HEK293 (cell line): ENCODE data around the gene TINCR.

Experiments
- CTCF ChIA-PET: fragments of 350-600 bp; formaldehyde crosslinking; extraction: SDS; loops from one replicate; lab custom pipeline; 2021; ENCODE audit warnings: antibody characterized with exemption; lab: Yijun Ruan, JAX
- POLR2A ChIA-PET: fragments of 300-600 bp; formaldehyde crosslinking; extraction: SDS; loops from one replicate; lab custom pipeline; 2020; ENCODE audit warnings: antibody characterized with exemption, inconsistent platforms; lab: Yijun Ruan, JAX
- H3K27ac ChIP-seq: fragments of 200-500 bp; sonication (Bioruptor generic); 2 replicates; pipeline ENCODE4 v1.5.1; 2014; ENCODE audit warnings: low read depth, low read length, control low read depth, inconsistent platforms; ENCODE audit errors: extremely low read depth
- H3K36me3 ChIP-seq, 2 experiments: fragments of 200-500 bp in 1 of 2; sonication (Bioruptor generic) in 1 of 2; 1 replicate in 1 of 2; 2 replicates in 1 of 2; pipeline ENCODE4 v1.5.1; 2014 to 2017; ENCODE audit warnings: inconsistent platforms in 2 of 2, low read length in 2 of 2; ENCODE audit not compliant: control insufficient read depth in 2 of 2, insufficient read depth in 1 of 2
- H3K4me1 ChIP-seq: fragments of 200-500 bp; sonication (Bioruptor generic); 2 replicates; pipeline ENCODE4 v1.5.1; 2014; ENCODE audit warnings: mild to moderate bottlenecking, low read length, inconsistent platforms; ENCODE audit not compliant: control insufficient read depth, insufficient read depth
- H3K4me3 ChIP-seq: 2 replicates; pipeline ENCODE4 v1.5.1; 2011; ENCODE audit warnings: low read depth, mild to moderate bottlenecking, control low read depth, low read length, moderate library complexity
- H3K9me3 ChIP-seq: fragments of 200-500 bp; sonication (Bioruptor generic); 2 replicates; pipeline ENCODE4 v1.5.1; 2014; ENCODE audit warnings: low read depth, low read length, inconsistent platforms; ENCODE audit not compliant: control insufficient read depth, insufficient read depth
- BCL11A ChIP-seq: fragments of 450-650 bp; formaldehyde crosslinking; IDR thresholded peaks from 2 replicates; pipeline ENCODE4 v1.5.1; 2016; ENCODE audit warnings: low read depth, missing biosample characterization, missing genetic modification characterization
- HOXA7 ChIP-seq: sonication (generic); formaldehyde crosslinking; IDR thresholded peaks from 2 replicates; pipeline ENCODE4 v1.8.1; 2022; ENCODE audit warnings: missing genetic modification reagents, borderline replicate concordance
- PRDM4 ChIP-seq: fragments of 450-650 bp; formaldehyde crosslinking; IDR thresholded peaks from 2 replicates; pipeline ENCODE4 v1.5.1; 2017; ENCODE audit warnings: missing biosample characterization, missing genetic modification characterization
- SCRT2 ChIP-seq: fragments of 450-650 bp; formaldehyde crosslinking; IDR thresholded peaks from 2 replicates; pipeline ENCODE4 v1.5.1; 2016; ENCODE audit warnings: missing biosample characterization, missing genetic modification characterization
- WT1 ChIP-seq: fragments of 450-650 bp; formaldehyde crosslinking; IDR thresholded peaks from 2 replicates; pipeline ENCODE4 v1.5.1; 2016; ENCODE audit warnings: missing biosample characterization, missing genetic modification characterization
- YY2 ChIP-seq: fragments of 450-650 bp; formaldehyde crosslinking; IDR thresholded peaks from 2 replicates; pipeline ENCODE4 v1.5.1; 2016; ENCODE audit warnings: missing biosample characterization, missing genetic modification characterization
- ZBTB21 ChIP-seq: fragments of 450-650 bp; formaldehyde crosslinking; IDR thresholded peaks from 2 replicates; pipeline ENCODE4 v1.5.1; 2017; ENCODE audit warnings: missing biosample characterization, missing genetic modification characterization
- ZBTB7A ChIP-seq: fragments of 450-650 bp; formaldehyde crosslinking; IDR thresholded peaks from 2 replicates; pipeline ENCODE4 v1.5.1; 2016; ENCODE audit warnings: low read depth, missing biosample characterization, missing genetic modification characterization
- ZBTB8A ChIP-seq: fragments of 450-650 bp; formaldehyde crosslinking; IDR thresholded peaks from 2 replicates; pipeline ENCODE4 v1.5.1; 2016; ENCODE audit warnings: missing biosample characterization, missing genetic modification characterization
- ZNF132 ChIP-seq: fragments of 450-650 bp; formaldehyde crosslinking; IDR thresholded peaks from 2 replicates; pipeline ENCODE4 v1.5.1; 2017; ENCODE audit warnings: missing biosample characterization, missing genetic modification characterization, borderline replicate concordance
- ZNF155 ChIP-seq: fragments of 450-650 bp; formaldehyde crosslinking; IDR thresholded peaks from 2 replicates; pipeline ENCODE4 v1.5.1; 2016; ENCODE audit warnings: missing biosample characterization, missing genetic modification characterization
- ZNF223 ChIP-seq: fragments of 450-650 bp; formaldehyde crosslinking; IDR thresholded peaks from 2 replicates; pipeline ENCODE4 v1.5.1; 2016; ENCODE audit warnings: missing biosample characterization, missing genetic modification characterization
- ZNF24 ChIP-seq: fragments of 450-650 bp; formaldehyde crosslinking; IDR thresholded peaks from 2 replicates; pipeline ENCODE4 v1.5.1; 2016; ENCODE audit warnings: missing biosample characterization, missing genetic modification characterization
- ZNF416 ChIP-seq: fragments of 450-650 bp; formaldehyde crosslinking; IDR thresholded peaks from 2 replicates; pipeline ENCODE4 v1.5.1; 2016; ENCODE audit warnings: missing biosample characterization, missing genetic modification characterization
- ZNF558 ChIP-seq: fragments of 450-650 bp; formaldehyde crosslinking; IDR thresholded peaks from 2 replicates; pipeline ENCODE4 v1.5.1; 2016; ENCODE audit warnings: missing biosample characterization, missing genetic modification characterization
- ZNF610 ChIP-seq: fragments of 450-650 bp; formaldehyde crosslinking; IDR thresholded peaks from 2 replicates; pipeline ENCODE4 v1.5.1; 2016; ENCODE audit warnings: missing biosample characterization, missing genetic modification characterization, borderline replicate concordance
- ZNF704 ChIP-seq: fragments of 450-650 bp; formaldehyde crosslinking; IDR thresholded peaks from 2 replicates; pipeline ENCODE4 v1.5.1; 2016; ENCODE audit warnings: missing biosample characterization, missing genetic modification characterization
- ZSCAN5A ChIP-seq: fragments of 450-650 bp; formaldehyde crosslinking; IDR thresholded peaks from 2 replicates; pipeline ENCODE4 v1.5.1; 2016; ENCODE audit warnings: missing biosample characterization, missing genetic modification characterization
- TF ChIP-seq, protein P1 (sequence below): fragments of 450-650 bp; formaldehyde crosslinking; IDR thresholded peaks from 2 replicates; pipeline ENCODE4 v1.5.1; 2016; ENCODE audit warnings: missing biosample characterization, missing genetic modification characterization

TINCR gene

GRCh38 chr19:5514001-5514400 lies 53.8 kb downstream of the TINCR start:
- Histone ChIP-seq H3K4me3 (no peak overlapping the region), H3K9me3 (no peaks in the 10 kb centered on the region), H3K27ac (no peak overlapping the region), H3K36me3 (no peaks in the 10 kb centered on the region)
- TF ChIP-seq ZNF610 (tag by site-specific recombination) (no peak), ZNF223 (tag by site-specific recombination) (no peak), ZBTB8A (tag by site-specific recombination) (no peak), WT1 (no peak), ZSCAN5A (no peak), HOXA7 (CRISPR knock-in tag) (no peak), ZNF132 (tag by site-specific recombination) (no peak), BCL11A (tag by site-specific recombination) (no peak), ZNF24 (tag by site-specific recombination) (no peak), ZBTB7A (tag by site-specific recombination) (no peak), ZNF704 (tag by site-specific recombination) (no peak), ZNF155 (no peak), ZNF558 (tag by site-specific recombination) (no peak), ZBTB21 (tag by site-specific recombination) (no peak), ZNF416 (no peak), YY2 (tag by site-specific recombination) (no peak), PRDM4 (tag by site-specific recombination) (no peak)
- TF ChIP-seq, protein P1, sequence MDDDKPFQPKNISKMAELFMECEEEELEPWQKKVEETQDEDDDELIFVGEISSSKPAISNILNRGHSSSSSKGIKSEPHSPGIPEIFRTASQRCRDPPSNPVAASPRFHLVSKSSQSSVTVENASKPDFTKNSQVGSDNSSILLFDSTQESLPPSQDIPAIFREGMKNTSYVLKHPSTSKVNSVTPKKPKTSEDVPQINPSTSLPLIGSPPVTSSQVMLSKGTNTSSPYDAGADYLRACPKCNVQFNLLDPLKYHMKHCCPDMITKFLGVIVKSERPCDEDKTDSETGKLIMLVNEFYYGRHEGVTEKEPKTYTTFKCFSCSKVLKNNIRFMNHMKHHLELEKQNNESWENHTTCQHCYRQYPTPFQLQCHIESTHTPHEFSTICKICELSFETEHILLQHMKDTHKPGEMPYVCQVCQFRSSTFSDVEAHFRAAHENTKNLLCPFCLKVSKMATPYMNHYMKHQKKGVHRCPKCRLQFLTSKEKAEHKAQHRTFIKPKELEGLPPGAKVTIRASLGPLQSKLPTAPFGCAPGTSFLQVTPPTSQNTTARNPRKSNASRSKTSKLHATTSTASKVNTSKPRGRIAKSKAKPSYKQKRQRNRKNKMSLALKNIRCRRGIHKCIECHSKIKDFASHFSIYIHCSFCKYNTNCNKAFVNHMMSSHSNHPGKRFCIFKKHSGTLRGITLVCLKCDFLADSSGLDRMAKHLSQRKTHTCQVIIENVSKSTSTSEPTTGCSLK = no peak
- TF ChIP-seq, all 188 proteins: peak for 0
- ChIA-PET CTCF (interaction anchor here (0.6 to 0.7 kb wide), 4 partner anchors 9 to 160 kb away, joined by 3 read pairs; no protein-coding TSS in a partner anchor), POLR2A (interaction anchor here (0.6 kb wide), 1 partner anchor 47 kb away, joined by 3 read pairs; no protein-coding TSS in a partner anchor)
- no peaks in the 10 kb centered on the region for H3K4me1 ChIP-seq

DNA sequence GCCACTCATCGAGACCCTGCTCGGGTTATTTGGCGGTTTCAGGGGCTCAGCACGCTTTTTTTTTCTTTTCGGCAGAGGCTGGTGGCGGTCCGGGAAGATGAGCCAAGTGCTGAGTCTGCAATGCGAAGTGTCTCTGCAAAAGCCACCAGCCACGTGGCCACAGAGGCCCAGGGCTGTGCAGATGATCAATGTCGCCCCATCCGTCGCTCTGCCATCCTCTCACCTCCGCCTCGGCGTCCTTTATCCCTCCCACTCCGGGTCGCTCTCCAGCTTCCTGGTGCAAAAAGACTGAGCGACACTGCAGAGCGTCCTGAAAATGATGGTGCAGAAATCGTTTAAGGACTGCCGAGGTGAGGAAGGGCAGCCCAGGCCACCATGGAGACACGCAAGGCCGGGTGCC lies 55.0 kb downstream of the TINCR start:
- Histone ChIP-seq H3K36me3 (no peaks in the 10 kb centered on the region), H3K4me3 (no peak overlapping the region), H3K9me3 (no peaks in the 10 kb centered on the region), H3K4me1 (no peaks in the 10 kb centered on the region), H3K27ac (no peak overlapping the region)
- POLR2A ChIA-PET = no interaction called here
- CTCF ChIA-PET = interaction anchor here (1.0 kb wide), 1 partner anchor 23 kb away, joined by 3 read pairs; no protein-coding TSS in a partner anchor
- no peak for TF ChIP-seq SCRT2 (tag by site-specific recombination)
